Brain microvascular endothelial cell (primary cell): Measurements from ENCODE around the gene FGFBP3.

Experiments
- DNase-seq: peaks from one replicate; pipeline ENCODE4 v3.0.0-alpha.2; 2020
- H3K27ac ChIP-seq: fragments of 250-450 bp; sonication (Bioruptor Pico); 2 replicates; pipeline ENCODE4 v1.5.1; 2020; ENCODE audit warnings: mild to moderate bottlenecking, moderate library complexity
- H3K27me3 ChIP-seq: fragments of 250-450 bp; sonication (Bioruptor Pico); replicated peaks from 2 replicates; pipeline ENCODE4 v1.5.1; 2020; ENCODE audit warnings: mild to moderate bottlenecking
- H3K36me3 ChIP-seq: fragments of 250-450 bp; sonication (Bioruptor Pico); replicated peaks from 2 replicates; pipeline ENCODE4 v1.5.1; 2020; ENCODE audit warnings: mild to moderate bottlenecking
- H3K4me3 ChIP-seq: 2 replicates; pipeline ENCODE4 v1.5.1; 2011; ENCODE audit warnings: low read depth, mild to moderate bottlenecking, control low read depth, low read length, moderate library complexity
- CTCF ChIP-seq: IDR thresholded peaks from 2 replicates; pipeline ENCODE4 v1.5.1; 2011; ENCODE audit warnings: low read depth, mild to moderate bottlenecking, moderate library complexity, low read length, control low read depth, inconsistent platforms; ENCODE audit errors: missing control alignments
- in situ Hi-C: cut with HindIII; loops from 2 replicates; pipeline ENCODE4 v1.10.0; 2017; ENCODE audit warnings: low sequenced_read_pairs, low pct_ligation_motif_present

The FGFBP3 gene

GRCh38 chr10:91908337-91909116 lies 759 bp downstream of the FGFBP3 start:
- Histone ChIP-seq H3K27me3 (no peaks in the 10 kb centered on the region), H3K36me3 (no peaks in the 10 kb centered on the region), H3K27ac (no peak overlapping the region), H3K4me3 (peak overlapping the region; percentile 71)
- peak; percentile 44 for TF ChIP-seq CTCF
- in situ Hi-C loops, result no loop called here
- DNase-seq, result peak; percentile 48

GRCh38 chr10:91907914-91908336 lies 1.4 kb downstream of the FGFBP3 start:
- no peak for DNase-seq

GRCh38 chr10:91907033-91907594 lies 2.2 kb downstream of the FGFBP3 start:
- Histone ChIP-seq H3K4me3 (peak overlapping the region; percentile 71), H3K27ac (no peak overlapping the region), H3K36me3 (no peaks in the 10 kb centered on the region), H3K27me3 (no peaks in the 10 kb centered on the region)
- no peak for DNase-seq
- in situ Hi-C loops, result no loop called here
- TF ChIP-seq CTCF, result no peak

More at GRCh38 chr10:91907914-91908336, 1.4 kb downstream of the FGFBP3 start:
- H3K27me3 ChIP-seq, result no peaks in the 10 kb centered on the region
- no peak overlapping the region for H3K27ac ChIP-seq
- no peak for TF ChIP-seq CTCF
- in situ Hi-C loops, result no loop called here
- no peaks in the 10 kb centered on the region for H3K36me3 ChIP-seq
- H3K4me3 ChIP-seq, result peak overlapping the region; percentile 71

- DNase-seq, result peak; percentile 97
- H3K4me3 ChIP-seq, result no peak overlapping the region
- peak overlapping the region; percentile 43 for H3K27ac ChIP-seq
- in situ Hi-C loops, result no loop called here
- H3K36me3 ChIP-seq, result no peaks in the 10 kb centered on the region
- H3K27me3 ChIP-seq, result no peaks in the 10 kb centered on the region
- TF ChIP-seq CTCF, result no peak
These were observed 7.3 kb downstream of the FGFBP3 start for GRCh38 chr10:91901784-91902677.

- Histone ChIP-seq H3K27me3 (no peaks in the 10 kb centered on the region), H3K36me3 (no peaks in the 10 kb centered on the region), H3K4me3 (no peak overlapping the region), H3K27ac (no peak overlapping the region)
- DNase-seq, result no peak
- no peak for TF ChIP-seq CTCF
- in situ Hi-C loops, result no loop called here
These were observed 11.9 kb downstream of the FGFBP3 start for GRCh38 chr10:91897421-91897820.
